Endothelial cell of umbilical vein (primary cell): ENCODE data around the gene SOWAHB. TPM values are rescaled to one million over a fixed set of nuclear protein-coding genes. Genes with fewer than 3 reads are reported as not detected.
"Not testable (repeated sequence)": the region's sequence is repeated elsewhere in the genome, so short reads cannot be mapped to it uniquely, and the experiment has no call there.

Experiments used
- BruUV-seq: library from RNA; stranded (reverse); fragments of 400-500 nt; replicated peaks from 2 replicates; lab custom pipeline; 2021; lab: Mats Ljungman, UMichigan
- CTCF ChIA-PET: fragments of 300-600, 350-600 bp; sonication (Branson Sonifier 250); formaldehyde crosslinking; loops from one replicate; lab custom pipeline; 2021; ENCODE audit warnings: antibody characterized with exemption, inconsistent platforms; lab: Charles Lee
- POLR2A ChIA-PET: fragments of 300-600, 350-600 bp; sonication (Branson Sonifier 250); formaldehyde crosslinking; loops from one replicate; lab custom pipeline; 2021; ENCODE audit warnings: antibody characterized with exemption, inconsistent platforms; lab: Charles Lee
- DNase-seq: peaks from one replicate; pipeline ENCODE4 v3.0.0-alpha.2; 2011; ENCODE audit warnings: low read depth, low spot score
- FAIRE-seq: peaks from 2 replicates; lab custom pipeline; 2011; peaks lifted over from hg19 to GRCh38; lab: Jason Lieb, UNC
- H2AFZ ChIP-seq: 2 replicates; pipeline ENCODE4 v1.6.0; 2012; ENCODE audit warnings: low read depth, low read length, control low read depth, inconsistent platforms
- H3K27ac ChIP-seq: 2 replicates; pipeline ENCODE4 v1.5.1; 2011; ENCODE audit warnings: low read depth, mild to moderate bottlenecking, control low read depth, low read length, moderate library complexity; ENCODE audit not compliant: insufficient read depth
- H3K27me3 ChIP-seq, 2 experiments: 2 replicates each; pipeline versions ENCODE4 v1.6.0 to v1.6.1; 2011; ENCODE audit warnings: low read length in 2 of 2, mixed read lengths in 1 of 2; ENCODE audit not compliant: control insufficient read depth in 2 of 2, insufficient read depth in 2 of 2
- H3K36me3 ChIP-seq, 2 experiments: 2 replicates in 1 of 2; 3 replicates in 1 of 2; pipeline ENCODE4 v1.5.1; 2011; ENCODE audit warnings: low read length in 2 of 2, mild to moderate bottlenecking in 1 of 2, moderate library complexity in 1 of 2; ENCODE audit not compliant: control insufficient read depth in 2 of 2, insufficient read depth in 2 of 2; ENCODE audit errors: extremely low read depth in 1 of 2
- H3K4me1 ChIP-seq: 3 replicates; pipeline ENCODE4 v1.5.1; 2011; ENCODE audit warnings: mild to moderate bottlenecking, low read length; ENCODE audit not compliant: control insufficient read depth, insufficient read depth; ENCODE audit errors: extremely low read depth
- H3K4me2 ChIP-seq: 2 replicates; pipeline ENCODE4 v1.6.1; 2011; ENCODE audit warnings: low read length, control low read depth, mixed read lengths; ENCODE audit not compliant: insufficient read depth
- H3K4me3 ChIP-seq, 3 experiments: fragments of 200-600 bp in 1 of 3; sonication (generic), shearing (Covaris generic) in 1 of 3; replicated peaks in 1 of 3; 2 replicates each; pipeline ENCODE4 v1.5.1; 2011 to 2016; ENCODE audit warnings: control low read depth in 3 of 3, low read length in 3 of 3, mild to moderate bottlenecking in 2 of 3, inconsistent platforms in 1 of 3, low read depth in 1 of 3, moderate library complexity in 1 of 3; ENCODE audit not compliant: insufficient read depth in 1 of 3
- H3K79me2 ChIP-seq: 2 replicates; pipeline ENCODE4 v1.6.0; 2012; ENCODE audit warnings: low read length, inconsistent platforms; ENCODE audit not compliant: control insufficient read depth, insufficient read depth
- H3K9ac ChIP-seq: replicated peaks from 2 replicates; pipeline ENCODE3; 2011; ENCODE audit warnings: low read length, control low read depth; ENCODE audit not compliant: insufficient read depth; ENCODE audit errors: extremely low read depth
- H3K9me1 ChIP-seq: replicated peaks from 3 replicates; pipeline ENCODE4 v1.6.0; 2011; ENCODE audit warnings: mild to moderate bottlenecking, low read length; ENCODE audit not compliant: control insufficient read depth, insufficient read depth; ENCODE audit errors: extremely low read depth
- H3K9me3 ChIP-seq: replicated peaks from 2 replicates; pipeline ENCODE4 v1.5.1; 2012; ENCODE audit warnings: low read length, inconsistent platforms; ENCODE audit not compliant: control insufficient read depth, insufficient read depth
- H4K20me1 ChIP-seq: replicated peaks from 2 replicates; pipeline ENCODE3; 2011; ENCODE audit warnings: mild to moderate bottlenecking, low read length; ENCODE audit not compliant: control insufficient read depth, insufficient read depth; ENCODE audit errors: extremely low read depth
- EZH2 ChIP-seq: IDR thresholded peaks from 2 replicates; pipeline ENCODE4 v1.6.1; 2012; ENCODE audit warnings: borderline replicate concordance, low read depth, mild to moderate bottlenecking, moderate library complexity, low read length, inconsistent platforms; ENCODE audit not compliant: severe bottlenecking
- FOS ChIP-seq: IDR thresholded peaks from 2 replicates; pipeline ENCODE4 v1.6.1; 2011; ENCODE audit warnings: mild to moderate bottlenecking, low read length, moderate library complexity, borderline replicate concordance; ENCODE audit not compliant: insufficient read depth
- JUN ChIP-seq: IDR thresholded peaks from 2 replicates; pipeline ENCODE4 v1.6.1; 2011; ENCODE audit warnings: borderline replicate concordance, low read depth; ENCODE audit not compliant: insufficient read length, insufficient read depth
- MYC ChIP-seq: IDR thresholded peaks from one replicate; pipeline ENCODE4 v1.6.1; 2011; ENCODE audit warnings: mild to moderate bottlenecking, low read depth, low read length
- POLR2A ChIP-seq: IDR thresholded peaks from 2 replicates; pipeline ENCODE4 v1.6.1; 2012; ENCODE audit warnings: low read depth, mild to moderate bottlenecking, control low read depth, low read length
- POLR2AphosphoS5 ChIP-seq: IDR thresholded peaks from 2 replicates; pipeline ENCODE4 v1.6.1; 2012; ENCODE audit warnings: low read depth, mild to moderate bottlenecking, control low read depth, low read length, moderate library complexity; ENCODE audit not compliant: insufficient read depth
- dilution Hi-C: fragments of 300-500 bp; cut with MboI; formaldehyde crosslinking; loops from one replicate; pipeline ENCODE4 v1.15.0; 2019; ENCODE audit warnings: low sequenced_read_pairs; ENCODE audit not compliant: extremely low pct_ligation_motif_present
- intact Hi-C: fragments of 100-400 bp; cut with micrococcal nuclease; formaldehyde crosslinking; loops from one replicate; pipeline ENCODE4 v1.10.0; 2022
- polyA plus RNA-seq, 4 experiments: library from polyadenylated mRNA; depleted of rRNA in 3 of 4; stranded (reverse) in 3 of 4; unstranded in 1 of 4; fragments of >200 nt; gene quantifications; 2 replicates each; pipeline versions ENCODE4 v1.2.1 to v1.2.3, GENCODE V29; 2011 to 2012; ENCODE audit warnings: missing spikeins in 1 of 4
- total RNA-seq: library from RNA; stranded (reverse); gene quantifications from 2 replicates; pipeline ENCODE4 v1.2.3, GENCODE V29; 2021
- TF ChIP-seq, protein P1 (sequence below), 2 donors: IDR thresholded peaks; 1 replicate in 1 of 2; 2 replicates in 1 of 2; pipeline ENCODE4 v1.5.1; 2011; ENCODE audit warnings: low read length in 2 of 2, mild to moderate bottlenecking in 2 of 2, moderate library complexity in 2 of 2, control low read depth in 1 of 2, inconsistent platforms in 1 of 2, low read depth in 1 of 2; ENCODE audit not compliant: insufficient read depth in 1 of 2; ENCODE audit errors: extremely low read depth in 1 of 2
- TF ChIP-seq, protein P2 (sequence below): IDR thresholded peaks from 2 replicates; pipeline ENCODE4 v1.6.1; 2011; ENCODE audit not compliant: insufficient read depth, insufficient read length

SOWAHB gene
- total and polyA plus RNA-seq, 2 donors (not counting 3 experiments of a cell fraction or from before 2014, with no cell fraction given): not detected

DNA sequence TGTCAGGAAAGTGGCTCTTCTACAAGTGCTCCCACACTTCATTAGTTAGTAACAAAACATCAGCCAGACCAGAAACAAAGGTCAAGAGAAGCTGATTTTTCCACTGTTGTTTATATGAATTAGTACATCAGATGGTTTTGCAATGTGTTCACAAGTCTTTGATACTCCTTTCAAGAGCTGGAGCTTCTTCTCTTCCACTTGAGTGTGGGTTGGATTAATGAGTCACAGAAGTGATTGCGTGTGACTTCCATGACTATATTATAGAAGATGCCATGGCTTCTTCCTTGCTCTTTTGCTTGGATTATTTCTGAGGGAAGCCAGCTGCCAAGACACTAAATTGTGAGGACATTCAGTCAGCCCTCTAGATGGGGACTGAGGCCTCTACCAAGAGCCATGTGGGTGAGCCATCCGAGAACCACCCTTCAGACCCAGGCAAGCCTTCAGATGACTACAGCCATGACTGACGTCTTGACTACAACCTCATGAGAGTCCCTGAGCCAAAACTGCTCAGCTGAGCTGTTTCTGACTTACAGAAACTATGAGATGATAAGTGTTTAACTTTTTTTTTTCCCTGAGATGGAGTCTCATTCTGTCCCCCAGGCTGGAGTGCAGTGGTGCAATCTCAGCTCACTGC lies 18.1 kb downstream of the SOWAHB start:
- CTCF ChIA-PET: interaction anchor here (1.4 kb wide), 1 partner anchor 17 kb away, joined by 3 read pairs; no protein-coding TSS in a partner anchor
- TF ChIP-seq EZH2: no peak
- TF ChIP-seq JUN: no peak
- TF ChIP-seq, protein P1, sequence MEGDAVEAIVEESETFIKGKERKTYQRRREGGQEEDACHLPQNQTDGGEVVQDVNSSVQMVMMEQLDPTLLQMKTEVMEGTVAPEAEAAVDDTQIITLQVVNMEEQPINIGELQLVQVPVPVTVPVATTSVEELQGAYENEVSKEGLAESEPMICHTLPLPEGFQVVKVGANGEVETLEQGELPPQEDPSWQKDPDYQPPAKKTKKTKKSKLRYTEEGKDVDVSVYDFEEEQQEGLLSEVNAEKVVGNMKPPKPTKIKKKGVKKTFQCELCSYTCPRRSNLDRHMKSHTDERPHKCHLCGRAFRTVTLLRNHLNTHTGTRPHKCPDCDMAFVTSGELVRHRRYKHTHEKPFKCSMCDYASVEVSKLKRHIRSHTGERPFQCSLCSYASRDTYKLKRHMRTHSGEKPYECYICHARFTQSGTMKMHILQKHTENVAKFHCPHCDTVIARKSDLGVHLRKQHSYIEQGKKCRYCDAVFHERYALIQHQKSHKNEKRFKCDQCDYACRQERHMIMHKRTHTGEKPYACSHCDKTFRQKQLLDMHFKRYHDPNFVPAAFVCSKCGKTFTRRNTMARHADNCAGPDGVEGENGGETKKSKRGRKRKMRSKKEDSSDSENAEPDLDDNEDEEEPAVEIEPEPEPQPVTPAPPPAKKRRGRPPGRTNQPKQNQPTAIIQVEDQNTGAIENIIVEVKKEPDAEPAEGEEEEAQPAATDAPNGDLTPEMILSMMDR (IDR thresholded peaks at IDR 0.05; ENCODE audit: extremely low read depth in 1 of 2, insufficient read depth in 1 of 2, low read depth in 1 of 2, low read length in 2 of 2): no peak
- TF ChIP-seq POLR2AphosphoS5: no peak
- no peak for TF ChIP-seq MYC
- no peak for TF ChIP-seq POLR2A
- TF ChIP-seq, protein P2, sequence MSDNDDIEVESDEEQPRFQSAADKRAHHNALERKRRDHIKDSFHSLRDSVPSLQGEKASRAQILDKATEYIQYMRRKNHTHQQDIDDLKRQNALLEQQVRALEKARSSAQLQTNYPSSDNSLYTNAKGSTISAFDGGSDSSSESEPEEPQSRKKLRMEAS: no peak
- TF ChIP-seq FOS: no peak
- H3K9me3 ChIP-seq: no peaks in the 10 kb centered on the region
- DNase-seq (no peak), FAIRE-seq (no peak)
- H3K9ac ChIP-seq: no peak overlapping the region
- H3K4me2 ChIP-seq: no peak overlapping the region
- H3K36me3 ChIP-seq: no peaks in the 10 kb centered on the region
- peaks cover 0 to 2% of the 10 kb centered on the region in 2 experiments for H3K27me3 ChIP-seq
- no peaks in the 10 kb centered on the region for H3K9me1 ChIP-seq
- no TSS peak for BruUV-seq
- H2AFZ ChIP-seq: no peak overlapping the region
- dilution Hi-C loops (no loop called here), intact Hi-C loops (loop anchor here (5.0 kb wide), 1 partner anchor 108 kb away; no protein-coding TSS in a partner anchor)
- no peaks in the 10 kb centered on the region for H4K20me1 ChIP-seq
- POLR2A ChIA-PET: no interaction called here
- no peak overlapping the region for H3K4me3 ChIP-seq
- peaks cover 7% of the 10 kb centered on the region for H3K4me1 ChIP-seq
- no peaks in the 10 kb centered on the region for H3K79me2 ChIP-seq
- H3K27ac ChIP-seq: no peak overlapping the region

DNA sequence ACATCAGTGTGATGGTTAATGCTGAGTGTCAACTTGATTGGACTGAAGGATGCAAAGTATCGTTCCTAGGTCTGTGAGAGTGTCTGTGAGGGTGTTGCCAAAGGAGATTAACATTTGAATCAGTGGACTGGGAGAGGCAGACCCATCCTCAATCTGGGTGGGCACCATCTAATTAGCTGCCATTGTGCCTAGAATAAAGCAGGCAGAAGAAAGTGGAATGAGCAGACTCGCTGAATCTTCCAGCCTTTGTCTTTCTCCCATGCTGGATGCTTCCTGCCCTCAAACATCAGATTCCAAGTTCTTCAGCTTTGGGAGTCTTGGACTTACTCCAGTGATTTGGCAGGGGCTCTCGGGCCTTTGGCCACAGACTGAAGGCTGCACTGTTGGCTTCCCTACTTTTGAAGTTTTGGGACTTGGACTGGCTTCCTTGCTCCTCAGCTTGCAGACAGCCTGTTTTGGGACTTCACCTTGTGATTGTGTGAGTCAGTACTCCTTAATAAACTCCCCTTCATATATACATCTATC lies 19.2 kb downstream of the SOWAHB start:
- not testable (repeated sequence) for H3K9me3 ChIP-seq

More for the DNA sequence above, 19.2 kb downstream of the SOWAHB start:
- H3K27ac ChIP-seq, H3K9ac ChIP-seq, CTCF ChIA-PET, H2AFZ ChIP-seq, H3K4me2 ChIP-seq, BruUV-seq, H3K4me1 ChIP-seq, H3K79me2 ChIP-seq, DNase-seq, dilution Hi-C loops, H3K4me3 ChIP-seq, H3K27me3 ChIP-seq, H4K20me1 ChIP-seq, intact Hi-C loops, H3K36me3 ChIP-seq, FAIRE-seq, H3K9me1 ChIP-seq, POLR2A ChIA-PET: not testable (repeated sequence)
